ENCODE measurements around the gene ZNF831. TPM values are rescaled to one million over a fixed set of nuclear protein-coding genes. Genes with fewer than 3 reads are reported as not detected.

ZNF831 gene
- not detected in 2 replicates for total RNA-seq

GRCh38 chr20:59163631-59164530 is at the start of gene ZNF831:
Gene ZNF831 (plus strand): TSS chr20:59163821. CDS start chr20:59191020, 27,199 bp downstream.

GRCh38 chr20:59300333-59301081 is 136.9 kb downstream of the ZNF831 start, which contains the start of gene EDN3:
Gene EDN3 (plus strand): TSS chr20:59300611. CDS start chr20:59300813, 202 bp downstream.

Other genes starting within 250 kb of the ZNF831 start
- gene NELFCD, start 182.6 kb upstream of the ZNF831 start, total RNA-seq, result 32.4 and 51.3 TPM in 2 replicates
- 301 and 438 TPM in 2 replicates for gene CTSZ, start 156.6 kb upstream of the ZNF831 start, total RNA-seq
- gene TUBB1, start 144.4 kb upstream of the ZNF831 start, total RNA-seq, result not detected in 2 replicates
- 19.4 and 23.8 TPM in 2 replicates for gene ATP5F1E, start 131.5 kb upstream of the ZNF831 start, total RNA-seq
- gene PRELID3B, start 121.0 kb upstream of the ZNF831 start, total RNA-seq, result 65.9 and 78.7 TPM in 2 replicates
- gene EDN3, start 136.8 kb downstream of the ZNF831 start, total RNA-seq, result not detected in 2 replicates

Measured in smooth muscle cell of the umbilical artery (primary cell).